ENCODE data around the gene CAMKMT. TPM values are rescaled to one million over a fixed set of nuclear protein-coding genes. Genes with fewer than 3 reads are reported as not detected.

The CAMKMT gene
- polyA plus RNA-seq, 3 donors: 4.7 to 7.8 (median 7.0) TPM

- no peak overlapping the region for H2AFZ ChIP-seq (ENCODE audit: insufficient read depth, low read depth, low read length, poor library complexity, severe bottlenecking)
- H3K27me3 ChIP-seq (ENCODE audit: control insufficient read depth in 2 of 2, insufficient read depth in 2 of 2, low read length in 2 of 2): no peaks in the 10 kb centered on the region
- no peak for DNase-seq
- no peak overlapping the region for H3K4me2 ChIP-seq (replicated peaks; ENCODE audit: extremely low read depth, low read length, poor library complexity, severe bottlenecking)
- H3K4me1 Mint-ChIP-seq: peaks cover 4% of the 10 kb centered on the region
- WGBS (ENCODE audit: insufficient coverage): 100% methylated on average over 1 of the region's 8 CpGs
- no peak overlapping the region for H3K4me3 Mint-ChIP-seq
- H3K27ac ChIP-seq (ENCODE audit: low read depth in 1 of 2, low read length in 2 of 2): no peak overlapping the region
- no peak for TF ChIP-seq CTCF (IDR thresholded peaks at IDR 0.05)
- H3K36me3 Mint-ChIP-seq: no peaks in the 10 kb centered on the region
- H3K36me3 ChIP-seq (replicated peaks in 1 of 2; ENCODE audit: control insufficient read depth in 1 of 2, insufficient read depth in 2 of 2, low read length in 2 of 2): no peaks in the 10 kb centered on the region
- peaks cover 2 to 3% (median 2%) of the 10 kb centered on the region in 3 donors for H3K27me3 Mint-ChIP-seq (ENCODE audit: low read depth in 3 of 3)
- no peak overlapping the region for H3K27ac Mint-ChIP-seq
- H3K9me3 Mint-ChIP-seq: peaks cover 0 to 6% (median 2%) of the 10 kb centered on the region in 7 donors
- no peaks in the 10 kb centered on the region for H3K4me1 ChIP-seq (ENCODE audit: control insufficient read depth in 1 of 2, insufficient read depth in 2 of 2, low read length in 2 of 2)
- intact Hi-C loops (cut with micrococcal nuclease): no loop called here
- no peak overlapping the region for H3K9ac ChIP-seq (ENCODE audit: insufficient read depth, low read length, poor library complexity, severe bottlenecking)
- H3K9me3 ChIP-seq (replicated peaks in 1 of 2; ENCODE audit: control insufficient read depth in 1 of 2, insufficient read depth in 1 of 2, low read length in 2 of 2): no peaks in the 10 kb centered on the region
- H3K4me3 ChIP-seq (replicated peaks in 1 of 3; ENCODE audit: low read depth in 2 of 3, low read length in 3 of 3): no peak overlapping the region
- H4K20me1 ChIP-seq (ENCODE audit: insufficient read depth, low read length): no peaks in the 10 kb centered on the region
- no peaks in the 10 kb centered on the region for H3K79me2 ChIP-seq (ENCODE audit: insufficient read depth, low read length)
These were observed 385.3 kb downstream of the CAMKMT start for GRCh38 chr2:44746856-44747615.

GRCh38 chr2:44747794-44748193, 386.0 kb downstream of the CAMKMT start:
- Histone ChIP-seq H3K27me3 (ENCODE audit: control insufficient read depth in 2 of 2, insufficient read depth in 2 of 2, low read length in 2 of 2) (no peaks in the 10 kb centered on the region), H3K4me2 (replicated peaks; ENCODE audit: extremely low read depth, low read length, poor library complexity, severe bottlenecking) (no peak overlapping the region), H3K79me2 (ENCODE audit: insufficient read depth, low read length) (no peaks in the 10 kb centered on the region), H3K9ac (ENCODE audit: insufficient read depth, low read length, poor library complexity, severe bottlenecking) (no peak overlapping the region), H3K27ac (ENCODE audit: low read depth in 1 of 2, low read length in 2 of 2) (no peak overlapping the region), H4K20me1 (ENCODE audit: insufficient read depth, low read length) (no peaks in the 10 kb centered on the region), H3K4me3 (replicated peaks in 1 of 3; ENCODE audit: low read depth in 2 of 3, low read length in 3 of 3) (no peak overlapping the region), H3K9me3 (replicated peaks in 1 of 2; ENCODE audit: control insufficient read depth in 1 of 2, insufficient read depth in 1 of 2, low read length in 2 of 2) (no peaks in the 10 kb centered on the region), H3K4me1 (ENCODE audit: control insufficient read depth in 1 of 2, insufficient read depth in 2 of 2, low read length in 2 of 2) (no peaks in the 10 kb centered on the region), H2AFZ (ENCODE audit: insufficient read depth, low read depth, low read length, poor library complexity, severe bottlenecking) (no peak overlapping the region), H3K36me3 (replicated peaks in 1 of 2; ENCODE audit: control insufficient read depth in 1 of 2, insufficient read depth in 2 of 2, low read length in 2 of 2) (no peaks in the 10 kb centered on the region)
- intact Hi-C loops (cut with micrococcal nuclease): no loop called here
- Mint-ChIP-seq H3K9me3 (peaks cover 0 to 6% (median 2%) of the 10 kb centered on the region in 7 donors), H3K27ac (no peak overlapping the region), H3K4me1 (peaks cover 4% of the 10 kb centered on the region), H3K36me3 (no peaks in the 10 kb centered on the region), H3K27me3 (ENCODE audit: low read depth in 3 of 3) (peaks cover 2 to 6% (median 3%) of the 10 kb centered on the region in 3 donors), H3K4me3 (no peak overlapping the region)
- DNase-seq: no peak
- TF ChIP-seq CTCF (IDR thresholded peaks at IDR 0.05): no peak
